ENCODE results near the gene MYBPC1.
"Not testable (repeated sequence)": the region's sequence is repeated elsewhere in the genome, so short reads cannot be mapped to it uniquely, and the experiment has no call there.

The MYBPC1 gene

DNA sequence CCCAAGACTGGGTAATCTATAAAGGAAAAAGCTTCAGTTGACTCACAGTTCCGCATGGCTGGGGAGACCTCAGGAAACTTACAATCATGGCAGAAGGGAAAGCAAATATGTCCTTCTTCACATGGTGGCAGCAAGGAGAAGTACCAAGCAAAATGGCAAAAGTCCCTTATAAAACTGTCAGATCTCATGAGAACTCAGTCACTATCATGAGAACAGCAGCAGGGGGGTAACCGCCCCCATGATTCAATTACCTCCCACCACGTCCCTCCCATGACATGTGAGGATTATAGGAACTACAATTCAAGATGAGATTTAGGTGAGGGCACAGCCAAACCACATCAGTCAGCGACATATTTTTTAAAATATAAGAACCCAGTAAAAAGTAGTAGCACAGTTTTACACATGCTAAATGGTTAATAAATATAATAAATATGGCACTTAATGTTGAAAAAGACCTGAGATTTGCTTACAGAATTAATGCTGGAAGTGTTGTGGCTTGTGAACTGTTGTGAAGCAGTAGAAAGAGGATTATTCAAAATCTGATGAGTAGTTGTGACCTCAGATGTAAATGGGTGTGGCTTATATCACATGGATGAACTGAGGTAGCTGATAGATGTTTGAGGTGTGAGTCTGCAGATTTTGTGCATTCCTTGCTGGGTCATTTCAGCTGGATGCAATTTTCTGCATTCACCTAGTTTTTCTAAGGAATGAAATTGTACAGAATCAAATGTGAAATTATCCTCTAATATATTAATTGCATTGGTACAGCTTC, 55.8 kb downstream of the MYBPC1 start:
- no peak overlapping the region for H3K4me3 ChIP-seq (replicated peaks; ENCODE audit: low read depth, low read length)
- no peak for DNase-seq (ENCODE audit: extremely low read depth, low read depth)
- TF ChIP-seq, protein P1, sequence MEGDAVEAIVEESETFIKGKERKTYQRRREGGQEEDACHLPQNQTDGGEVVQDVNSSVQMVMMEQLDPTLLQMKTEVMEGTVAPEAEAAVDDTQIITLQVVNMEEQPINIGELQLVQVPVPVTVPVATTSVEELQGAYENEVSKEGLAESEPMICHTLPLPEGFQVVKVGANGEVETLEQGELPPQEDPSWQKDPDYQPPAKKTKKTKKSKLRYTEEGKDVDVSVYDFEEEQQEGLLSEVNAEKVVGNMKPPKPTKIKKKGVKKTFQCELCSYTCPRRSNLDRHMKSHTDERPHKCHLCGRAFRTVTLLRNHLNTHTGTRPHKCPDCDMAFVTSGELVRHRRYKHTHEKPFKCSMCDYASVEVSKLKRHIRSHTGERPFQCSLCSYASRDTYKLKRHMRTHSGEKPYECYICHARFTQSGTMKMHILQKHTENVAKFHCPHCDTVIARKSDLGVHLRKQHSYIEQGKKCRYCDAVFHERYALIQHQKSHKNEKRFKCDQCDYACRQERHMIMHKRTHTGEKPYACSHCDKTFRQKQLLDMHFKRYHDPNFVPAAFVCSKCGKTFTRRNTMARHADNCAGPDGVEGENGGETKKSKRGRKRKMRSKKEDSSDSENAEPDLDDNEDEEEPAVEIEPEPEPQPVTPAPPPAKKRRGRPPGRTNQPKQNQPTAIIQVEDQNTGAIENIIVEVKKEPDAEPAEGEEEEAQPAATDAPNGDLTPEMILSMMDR (IDR thresholded peaks at IDR 0.05; ENCODE audit: low read depth, low read length, missing control alignments), result no peak

DNA sequence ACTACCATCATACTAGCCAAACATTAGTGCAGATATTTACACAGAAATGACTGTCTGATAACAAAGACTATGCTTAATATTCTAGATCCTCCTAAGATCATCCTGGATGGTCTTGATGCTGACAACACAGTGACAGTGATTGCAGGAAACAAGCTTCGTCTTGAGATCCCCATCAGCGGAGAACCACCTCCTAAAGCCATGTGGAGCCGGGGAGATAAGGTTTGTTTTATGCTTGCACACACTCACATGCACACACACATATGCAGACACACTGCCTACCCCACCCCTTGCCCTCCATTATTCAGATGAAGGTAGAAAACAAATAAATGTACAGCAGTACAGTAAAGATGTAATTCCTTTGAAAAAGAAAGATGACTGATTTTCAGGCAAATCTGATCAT, 58.3 kb downstream of the MYBPC1 start:
- no peak overlapping the region for H3K4me3 ChIP-seq (replicated peaks; ENCODE audit: low read depth, low read length)
- no peak for DNase-seq (ENCODE audit: extremely low read depth, low read depth)
- TF ChIP-seq, protein P1 (IDR thresholded peaks at IDR 0.05; ENCODE audit: low read depth, low read length, missing control alignments), result no peak

DNA sequence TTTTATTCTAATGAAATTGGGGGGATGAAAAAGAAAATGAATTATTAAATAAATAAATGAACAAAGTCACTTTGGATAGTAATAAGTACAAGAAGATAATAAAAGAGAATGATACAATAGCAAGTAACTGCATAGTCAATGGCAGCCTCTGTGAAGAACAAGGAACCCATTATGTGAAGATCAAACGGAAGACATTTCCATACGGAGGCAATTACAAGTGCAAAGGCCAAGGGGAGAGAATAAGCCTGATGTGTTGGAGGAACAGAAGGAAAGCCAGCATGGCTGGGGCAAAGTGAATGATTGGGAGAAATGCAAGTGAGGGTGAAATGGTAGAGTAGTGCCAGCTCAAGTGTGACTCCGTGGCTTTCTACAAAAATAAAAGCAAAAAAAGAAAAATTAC, 58.7 kb downstream of the MYBPC1 start:
- H3K4me3 ChIP-seq (replicated peaks; ENCODE audit: low read depth, low read length), result no peak overlapping the region
- TF ChIP-seq, protein P1 (IDR thresholded peaks at IDR 0.05; ENCODE audit: low read depth, low read length, missing control alignments), result no peak
- DNase-seq (ENCODE audit: extremely low read depth, low read depth), result no peak

DNA sequence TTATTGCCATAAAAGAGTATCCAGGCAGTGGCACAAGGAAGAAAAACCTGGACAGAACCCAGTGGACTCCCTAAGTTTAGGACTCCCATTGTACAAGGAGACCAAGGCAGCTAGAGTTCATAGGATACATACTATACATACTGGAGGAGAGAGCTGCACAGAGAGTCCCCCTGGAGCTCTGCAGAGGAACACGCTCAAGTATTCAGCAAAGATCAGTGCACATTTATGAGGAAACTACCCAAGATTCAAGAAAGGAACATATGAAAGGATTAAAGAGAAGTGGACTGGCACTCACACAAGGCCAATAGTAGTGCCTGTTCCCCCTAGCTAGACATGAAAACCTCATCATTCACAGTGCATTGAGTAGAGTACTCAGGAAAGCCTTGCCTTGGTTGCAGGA, 59.7 kb downstream of the MYBPC1 start:
- DNase-seq (ENCODE audit: extremely low read depth, low read depth), result no peak
- no peak overlapping the region for H3K4me3 ChIP-seq (replicated peaks; ENCODE audit: low read depth, low read length)
- TF ChIP-seq, protein P1 (IDR thresholded peaks at IDR 0.05; ENCODE audit: low read depth, low read length, missing control alignments), result no peak

DNA sequence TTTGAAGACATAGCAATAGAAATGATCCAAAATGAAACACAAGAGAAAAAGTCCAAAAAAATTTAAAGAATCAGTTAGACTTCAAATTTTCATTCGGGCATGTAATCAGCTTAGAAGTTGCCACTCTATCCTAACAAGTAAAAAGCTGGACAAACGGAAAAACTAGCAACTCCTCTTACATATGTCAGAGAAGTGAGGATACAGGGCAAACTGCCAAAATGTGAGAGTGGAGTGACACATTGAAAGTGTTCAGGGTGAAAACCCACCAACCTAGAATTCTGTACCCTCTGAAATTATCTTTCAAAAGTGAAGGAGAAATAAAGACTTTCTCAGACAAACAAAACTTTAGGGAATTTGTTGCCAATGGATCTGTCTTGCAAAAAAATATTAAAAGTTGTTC, 60.6 kb downstream of the MYBPC1 start:
- TF ChIP-seq, protein P1 (IDR thresholded peaks at IDR 0.05; ENCODE audit: low read depth, low read length, missing control alignments), result no peak
- H3K4me3 ChIP-seq (replicated peaks; ENCODE audit: low read depth, low read length), result no peak overlapping the region
- DNase-seq (ENCODE audit: extremely low read depth, low read depth), result no peak

DNA sequence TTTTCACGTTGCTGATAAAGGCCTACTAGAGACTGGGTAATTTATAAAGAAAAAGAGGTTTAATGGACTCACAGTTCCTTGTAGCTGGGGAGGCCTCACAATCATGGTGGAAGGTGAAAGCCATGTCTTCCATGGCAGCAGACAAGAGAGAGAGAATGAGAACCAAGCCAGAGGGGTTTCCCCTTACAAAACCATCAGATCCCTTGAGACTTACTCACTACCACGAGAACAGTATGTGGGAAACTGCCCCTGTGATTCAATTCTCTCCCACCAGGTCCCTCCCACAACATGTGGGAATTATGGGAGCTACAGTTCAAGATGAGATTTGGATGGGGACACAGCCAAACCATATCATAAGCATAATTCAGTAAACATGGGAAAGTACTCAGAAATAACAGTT, 65.9 kb downstream of the MYBPC1 start:
- not testable (repeated sequence) for H3K4me3 ChIP-seq (replicated peaks; ENCODE audit: low read depth, low read length); DNase-seq (ENCODE audit: extremely low read depth, low read depth)

DNA sequence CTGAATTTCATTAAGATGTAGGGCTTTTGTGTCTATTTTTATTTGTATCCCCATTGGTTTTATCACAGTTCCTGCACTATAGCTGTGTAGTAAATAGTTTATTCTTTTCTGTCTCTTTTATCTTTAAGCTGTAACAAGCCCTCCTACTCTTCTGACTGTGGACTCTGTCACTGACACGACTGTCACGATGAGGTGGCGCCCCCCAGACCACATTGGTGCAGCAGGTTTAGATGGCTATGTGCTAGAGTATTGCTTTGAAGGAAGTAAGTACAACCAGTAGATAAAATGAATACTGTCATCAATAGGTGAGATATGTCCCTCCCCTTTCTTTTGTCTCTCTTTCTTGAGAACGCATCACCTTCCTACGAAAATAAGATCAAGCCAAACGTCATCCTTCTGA, 68.5 kb downstream of the MYBPC1 start:
- TF ChIP-seq, protein P1 (IDR thresholded peaks at IDR 0.05; ENCODE audit: low read depth, low read length, missing control alignments), result no peak
- DNase-seq (ENCODE audit: extremely low read depth, low read depth), result no peak
- H3K4me3 ChIP-seq (replicated peaks; ENCODE audit: low read depth, low read length), result no peak overlapping the region
